ENCODE data around the gene PIGX.

The PIGX gene

DNA sequence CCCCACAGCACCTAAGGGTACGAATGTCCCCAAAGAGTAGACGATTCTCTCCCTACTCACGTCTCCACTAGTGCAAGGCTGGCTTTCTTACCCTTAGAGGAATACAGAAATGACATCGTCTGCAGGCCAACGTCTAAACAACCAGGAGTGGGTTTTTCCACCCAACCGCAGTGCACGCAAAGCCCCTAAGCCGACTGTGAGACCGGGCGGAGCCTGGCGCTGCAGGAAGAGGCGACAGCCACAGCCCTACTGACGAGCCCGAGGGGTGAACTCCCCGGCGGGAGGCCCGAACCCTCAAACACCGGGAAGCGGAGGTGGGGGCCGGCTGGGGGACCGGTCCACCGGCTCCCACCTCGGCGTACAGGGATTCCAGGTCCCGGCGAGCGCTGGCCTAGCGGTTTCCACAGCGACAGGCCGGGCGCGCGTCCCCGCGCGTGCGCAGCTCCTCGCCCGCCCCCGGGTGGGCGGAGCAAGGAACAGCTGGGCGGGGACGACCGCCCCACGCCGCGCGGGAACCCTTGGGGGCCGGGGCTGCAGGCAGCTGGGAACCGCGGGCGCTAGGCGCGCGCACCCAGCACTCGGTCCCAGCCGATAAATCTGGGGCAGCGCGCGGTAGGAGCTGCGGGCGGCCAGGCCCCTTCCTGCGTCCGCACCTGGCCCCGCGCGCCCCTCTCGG lies at the start of gene PIGX, which contains the start of gene CEP19:
PIGX (plus strand) TSS at position 540 of the 676 bp plus-strand sequence.
CEP19 (minus strand) TSS at position 413 of the 676 bp plus-strand sequence. CDS start 3,593 bp downstream, outside the sequence.
- H3K4me3 ChIP-seq (ENCODE audit: low read depth, low read length): peak within 1 kb of the TSS; percentile 74
- peak; percentile 88 for DNase-seq (ENCODE audit: low read depth)
- TF ChIP-seq POLR2A (IDR thresholded peaks at IDR 0.05; ENCODE audit: extremely low read depth, insufficient read length): no peak
- TF ChIP-seq MYC (IDR thresholded peaks at IDR 0.05; ENCODE audit: low read depth, low read length): 0 out of 2 replicates have a peak, but pooled peaks have one; percentile 27

DNA sequence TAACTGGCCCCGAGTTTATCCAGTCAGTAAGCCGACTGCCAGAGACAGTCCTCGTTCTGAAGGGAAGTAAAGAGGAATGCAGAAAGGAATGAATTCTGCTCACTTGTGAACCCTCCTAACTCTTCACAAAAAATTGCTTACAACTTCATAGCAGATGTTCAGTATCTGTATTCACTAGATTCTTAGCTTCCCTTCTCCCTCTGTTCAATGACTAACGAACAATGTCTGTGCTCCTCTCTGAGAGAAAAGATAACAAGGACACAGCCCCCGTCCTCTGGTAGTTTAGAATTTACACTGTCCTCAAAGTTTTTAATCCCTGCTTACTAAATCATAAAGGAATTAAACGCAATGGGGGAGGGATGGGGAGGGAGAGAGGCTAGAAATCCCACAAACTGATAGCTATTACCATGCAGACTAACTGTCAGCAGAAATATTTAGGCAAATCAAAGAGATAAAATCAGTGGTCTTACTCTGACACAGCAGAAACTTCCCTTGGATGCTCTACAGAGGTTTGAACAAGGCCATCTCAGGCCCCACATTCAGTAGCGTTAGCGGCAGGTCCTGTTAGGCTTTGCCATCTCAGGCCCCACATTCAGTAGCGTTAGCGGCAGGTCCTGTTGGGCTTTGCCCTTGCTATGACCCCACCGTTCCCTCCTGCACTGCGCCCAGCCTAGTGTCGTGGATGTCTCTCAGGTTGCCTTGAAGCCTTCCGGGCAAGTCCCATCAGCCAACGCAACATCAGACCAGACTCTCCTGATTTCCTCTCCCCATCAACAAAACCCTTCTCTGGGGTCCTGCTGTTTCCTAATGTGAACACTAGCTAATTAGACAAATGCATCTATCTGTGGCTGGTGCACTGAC lies 49.2 kb upstream of the PIGX start:
- H3K4me3 ChIP-seq (ENCODE audit: low read depth, low read length): no peak overlapping the region
- DNase-seq (ENCODE audit: low read depth): no peak
- TF ChIP-seq, protein P1, sequence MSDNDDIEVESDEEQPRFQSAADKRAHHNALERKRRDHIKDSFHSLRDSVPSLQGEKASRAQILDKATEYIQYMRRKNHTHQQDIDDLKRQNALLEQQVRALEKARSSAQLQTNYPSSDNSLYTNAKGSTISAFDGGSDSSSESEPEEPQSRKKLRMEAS (IDR thresholded peaks at IDR 0.05; ENCODE audit: low read depth, low read length): no peak
- no peak for TF ChIP-seq MYC (IDR thresholded peaks at IDR 0.05; ENCODE audit: low read depth, low read length)

DNA sequence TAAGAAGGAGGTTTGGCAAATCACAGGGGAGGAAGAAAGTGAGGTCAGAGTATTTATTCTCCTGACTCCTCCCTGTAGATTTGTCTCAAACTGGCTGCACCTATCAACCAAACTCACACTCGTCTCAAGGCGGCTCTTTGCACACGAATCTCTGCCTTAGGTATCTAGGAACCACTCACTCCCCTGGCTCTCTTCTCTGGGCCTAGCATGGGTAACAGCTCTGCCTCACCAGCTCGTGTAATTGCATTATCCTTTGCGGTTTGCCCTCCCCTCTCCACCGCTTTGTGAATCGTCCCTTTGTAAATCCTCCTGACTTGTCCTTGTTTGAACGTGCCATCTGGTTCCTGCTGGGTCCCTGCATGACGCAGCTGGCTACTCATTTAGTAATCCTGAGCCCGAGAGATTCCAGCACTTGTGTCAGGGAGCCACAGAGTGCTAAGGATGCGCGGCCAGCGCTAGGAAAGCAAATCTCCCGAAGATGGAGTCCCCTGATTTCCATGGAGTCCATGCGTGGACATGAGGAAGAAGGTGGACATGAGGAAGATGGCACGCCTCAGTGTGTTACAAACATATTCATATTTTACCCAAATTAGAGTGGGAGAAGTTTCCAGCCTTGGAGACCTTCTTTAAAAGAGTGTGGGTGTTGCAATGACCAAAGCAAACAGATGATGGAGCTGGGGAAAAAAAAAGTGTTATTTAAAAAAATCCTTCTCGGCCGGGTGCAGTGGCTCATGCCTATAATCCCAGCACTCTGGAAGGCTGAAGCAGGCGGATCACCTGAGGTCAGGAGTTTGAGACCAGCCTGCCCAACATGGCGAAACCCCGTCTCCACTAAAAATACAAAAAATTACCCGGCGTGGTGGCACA lies 45.9 kb upstream of the PIGX start:
- TF ChIP-seq, protein P1 (IDR thresholded peaks at IDR 0.05; ENCODE audit: low read depth, low read length): peak; percentile 76
- TF ChIP-seq POLR2A (IDR thresholded peaks at IDR 0.05; ENCODE audit: extremely low read depth, insufficient read length) (no peak), MYC (IDR thresholded peaks at IDR 0.05; ENCODE audit: low read depth, low read length) (peak; percentile 79)
- TF ChIP-seq, protein P2, sequence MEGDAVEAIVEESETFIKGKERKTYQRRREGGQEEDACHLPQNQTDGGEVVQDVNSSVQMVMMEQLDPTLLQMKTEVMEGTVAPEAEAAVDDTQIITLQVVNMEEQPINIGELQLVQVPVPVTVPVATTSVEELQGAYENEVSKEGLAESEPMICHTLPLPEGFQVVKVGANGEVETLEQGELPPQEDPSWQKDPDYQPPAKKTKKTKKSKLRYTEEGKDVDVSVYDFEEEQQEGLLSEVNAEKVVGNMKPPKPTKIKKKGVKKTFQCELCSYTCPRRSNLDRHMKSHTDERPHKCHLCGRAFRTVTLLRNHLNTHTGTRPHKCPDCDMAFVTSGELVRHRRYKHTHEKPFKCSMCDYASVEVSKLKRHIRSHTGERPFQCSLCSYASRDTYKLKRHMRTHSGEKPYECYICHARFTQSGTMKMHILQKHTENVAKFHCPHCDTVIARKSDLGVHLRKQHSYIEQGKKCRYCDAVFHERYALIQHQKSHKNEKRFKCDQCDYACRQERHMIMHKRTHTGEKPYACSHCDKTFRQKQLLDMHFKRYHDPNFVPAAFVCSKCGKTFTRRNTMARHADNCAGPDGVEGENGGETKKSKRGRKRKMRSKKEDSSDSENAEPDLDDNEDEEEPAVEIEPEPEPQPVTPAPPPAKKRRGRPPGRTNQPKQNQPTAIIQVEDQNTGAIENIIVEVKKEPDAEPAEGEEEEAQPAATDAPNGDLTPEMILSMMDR (IDR thresholded peaks at IDR 0.05; ENCODE audit: low read depth, low read length): no peak
- peak; percentile 97 for DNase-seq (ENCODE audit: low read depth)
- H3K4me3 ChIP-seq (ENCODE audit: low read depth, low read length): no peak overlapping the region

DNA sequence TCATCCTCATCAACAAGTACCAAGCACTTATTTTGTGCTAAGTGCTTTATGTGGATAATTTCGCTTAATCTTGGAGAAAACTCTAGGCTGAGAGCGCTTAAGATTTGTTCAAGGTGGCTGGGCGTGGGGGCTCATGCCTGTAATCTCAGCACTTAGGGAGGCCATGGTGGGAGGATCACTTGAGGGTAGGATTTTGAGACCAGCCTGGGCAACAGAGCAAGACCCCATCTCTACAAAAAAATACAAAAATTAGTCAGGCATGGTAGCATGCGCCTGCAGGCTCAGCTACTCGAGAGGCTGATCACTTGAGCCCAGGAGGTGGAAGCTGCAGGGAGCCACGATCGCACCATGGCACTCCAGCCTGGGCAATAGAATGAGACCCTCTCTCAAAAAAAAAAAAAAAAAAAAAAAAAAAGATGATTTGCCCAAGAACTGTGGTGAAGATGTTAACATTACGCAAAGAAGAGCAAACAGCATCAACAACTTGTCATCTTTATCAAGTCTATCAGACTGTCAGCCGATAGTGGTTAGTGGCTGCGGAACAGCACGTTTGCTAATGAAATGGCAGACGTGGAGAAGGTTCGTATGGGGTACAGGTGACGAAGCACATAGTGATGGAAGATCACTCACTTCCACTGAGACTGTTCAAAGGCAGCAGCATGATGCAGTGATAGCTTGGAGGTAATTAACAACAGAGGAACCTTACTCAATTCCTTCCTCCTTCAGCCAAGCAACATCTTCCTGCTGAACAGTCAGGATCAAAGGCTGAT lies 44.9 kb upstream of the PIGX start:
- DNase-seq (ENCODE audit: low read depth): no peak
- TF ChIP-seq POLR2A (IDR thresholded peaks at IDR 0.05; ENCODE audit: extremely low read depth, insufficient read length): no peak
- TF ChIP-seq, protein P1 (IDR thresholded peaks at IDR 0.05; ENCODE audit: low read depth, low read length): no peak
- TF ChIP-seq, protein P2 (IDR thresholded peaks at IDR 0.05; ENCODE audit: low read depth, low read length): no peak
- no peak for TF ChIP-seq MYC (IDR thresholded peaks at IDR 0.05; ENCODE audit: low read depth, low read length)
- no peak overlapping the region for H3K4me3 ChIP-seq (ENCODE audit: low read depth, low read length)

DNA sequence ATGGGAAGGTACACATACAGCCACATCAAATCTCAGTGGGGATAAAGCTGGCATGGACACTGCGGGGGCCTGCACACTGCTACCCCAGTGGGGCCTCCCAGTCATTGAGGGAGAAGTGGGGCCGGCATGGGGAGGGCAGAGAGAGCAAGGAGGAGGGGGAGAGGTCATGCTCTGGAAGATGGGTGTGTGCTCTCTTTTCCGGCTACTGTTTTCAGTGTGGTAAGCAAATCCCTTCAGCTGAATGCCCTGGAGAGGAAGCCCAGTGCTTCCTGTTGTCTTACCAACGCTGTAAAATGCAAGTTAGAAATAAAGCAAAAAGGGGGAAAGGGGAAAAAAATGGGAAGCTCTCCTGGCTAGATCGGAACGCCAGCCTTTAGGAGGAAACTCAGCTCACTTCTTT lies 41.8 kb upstream of the PIGX start:
- TF ChIP-seq MYC (IDR thresholded peaks at IDR 0.05; ENCODE audit: low read depth, low read length) (no peak), POLR2A (IDR thresholded peaks at IDR 0.05; ENCODE audit: extremely low read depth, insufficient read length) (no peak)
- TF ChIP-seq, protein P2 (IDR thresholded peaks at IDR 0.05; ENCODE audit: low read depth, low read length): no peak
- TF ChIP-seq, protein P1 (IDR thresholded peaks at IDR 0.05; ENCODE audit: low read depth, low read length): no peak
- no peak for DNase-seq (ENCODE audit: low read depth)
- no peak overlapping the region for H3K4me3 ChIP-seq (ENCODE audit: low read depth, low read length)

DNA sequence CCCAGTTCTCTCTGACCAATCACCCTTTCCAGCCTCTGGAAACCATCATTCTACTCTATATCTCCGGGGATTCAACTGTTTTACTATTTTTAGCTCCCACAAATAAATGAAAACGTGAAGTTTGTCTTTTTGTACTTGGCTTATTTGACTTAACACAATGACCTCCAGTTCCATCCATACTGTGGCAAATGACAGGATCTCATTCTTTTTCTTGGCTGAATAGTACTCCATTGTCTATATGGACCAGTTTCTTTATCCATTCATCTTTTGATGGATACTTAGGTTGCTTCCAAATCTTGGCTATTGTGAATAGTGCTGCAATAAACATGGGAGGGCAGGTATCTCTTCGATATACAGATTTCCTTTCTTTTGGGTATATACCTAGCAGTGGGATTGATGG lies 38.5 kb upstream of the PIGX start:
- DNase-seq (ENCODE audit: low read depth): no peak
- TF ChIP-seq, protein P1 (IDR thresholded peaks at IDR 0.05; ENCODE audit: low read depth, low read length): no peak
- TF ChIP-seq MYC (IDR thresholded peaks at IDR 0.05; ENCODE audit: low read depth, low read length): no peak
- TF ChIP-seq, protein P2 (IDR thresholded peaks at IDR 0.05; ENCODE audit: low read depth, low read length): no peak
- no peak for TF ChIP-seq POLR2A (IDR thresholded peaks at IDR 0.05; ENCODE audit: extremely low read depth, insufficient read length)
- no peak overlapping the region for H3K4me3 ChIP-seq (ENCODE audit: low read depth, low read length)

Measured in NB4 (cell line).